PC-3 (cell line): ENCODE data around the gene ETV6. TPM values are rescaled to one million over a fixed set of nuclear protein-coding genes. Genes with fewer than 3 reads are reported as not detected.

ENCODE experiments used
- ATAC-seq: fragments of 200-7000 bp; cut with Tn5 transposase; 2 replicates; pipeline ENCODE4 v1.9.1; 2020; ENCODE audit warnings: mild to moderate bottlenecking, moderate library complexity
- BruUV-seq: library from RNA; stranded (reverse); fragments of 400-500 nt; replicated peaks from 2 replicates; lab custom pipeline; 2021; lab: Mats Ljungman, UMichigan
- CTCF ChIA-PET: fragments of 300-600 bp; sonication (Branson Sonifier 250); formaldehyde crosslinking; loops from one replicate; lab custom pipeline; 2022; ENCODE audit warnings: antibody characterized with exemption; lab: Charles Lee
- POLR2A ChIA-PET: fragments of 300-600 bp; sonication (Branson Sonifier 250); formaldehyde crosslinking; loops from one replicate; lab custom pipeline; 2022; ENCODE audit warnings: antibody characterized with exemption; ENCODE audit not compliant: unreplicated experiment; lab: Charles Lee
- DNase-seq: peaks from one replicate; pipeline ENCODE4 v3.0.0-alpha.2; 2015
- H2AFZ ChIP-seq: fragments of 300-600 bp; sonication (generic); 2 replicates; pipeline ENCODE4 v1.6.0; 2016; ENCODE audit warnings: antibody characterized with exemption, low read length
- H3F3A ChIP-seq: fragments of 300-600 bp; sonication (generic); one replicate; pipeline ENCODE4 v1.6.0; 2017; ENCODE audit warnings: antibody characterized with exemption, low read length, control low read depth, mild to moderate bottlenecking; ENCODE audit not compliant: unreplicated experiment
- H3K27ac ChIP-seq: fragments of 300-600 bp; sonication (generic); 2 replicates; pipeline ENCODE4 v1.5.1; 2016; ENCODE audit warnings: mild to moderate bottlenecking, low read length
- H3K27me3 ChIP-seq: fragments of 300-600 bp; sonication (generic); 2 replicates; pipeline ENCODE4 v1.6.1; 2016; ENCODE audit warnings: low read length, mixed read lengths
- H3K36me3 ChIP-seq: fragments of 300-600 bp; sonication (generic); 2 replicates; pipeline ENCODE4 v1.6.1; 2016; ENCODE audit warnings: low read depth, mixed run types, low read length, mixed read lengths
- H3K4me1 ChIP-seq: fragments of 300-600 bp; sonication (generic); 2 replicates; pipeline ENCODE4 v1.5.1; 2016; ENCODE audit warnings: low read length; ENCODE audit not compliant: insufficient read depth
- H3K4me2 ChIP-seq: fragments of 300-600 bp; sonication (generic); 2 replicates; pipeline ENCODE4 v1.6.0; 2016; ENCODE audit warnings: low read length
- H3K4me3 ChIP-seq: fragments of 300-600 bp; sonication (generic); 2 replicates; pipeline ENCODE4 v1.5.1; 2016; ENCODE audit warnings: mild to moderate bottlenecking, low read length, mixed read lengths
- H3K79me2 ChIP-seq: fragments of 300-600 bp; sonication (generic); 2 replicates; pipeline ENCODE4 v1.6.1; 2017; ENCODE audit warnings: low read length, mixed read lengths
- H3K9ac ChIP-seq: fragments of 300-600 bp; sonication (generic); 2 replicates; pipeline ENCODE4 v1.6.0; 2016; ENCODE audit warnings: mild to moderate bottlenecking, low read length
- H3K9me2 ChIP-seq: fragments of 300-600 bp; sonication (generic); replicated peaks from 2 replicates; pipeline ENCODE4 v1.6.1; 2016; ENCODE audit warnings: mixed run types, low read length, mixed read lengths
- H3K9me3 ChIP-seq: fragments of 300-600 bp; sonication (generic); 2 replicates; pipeline ENCODE4 v1.6.1; 2016; ENCODE audit warnings: low read length, mixed read lengths
- H4K20me1 ChIP-seq: fragments of 300-600 bp; sonication (generic); 2 replicates; pipeline ENCODE4 v1.6.1; 2016; ENCODE audit warnings: low read length, mixed read lengths
- CTCF ChIP-seq: fragments of 300-600 bp; sonication (generic); conservative IDR thresholded peaks from 2 replicates; pipeline ENCODE4 v1.5.1; 2017; ENCODE audit warnings: antibody characterized with exemption, low read depth, mild to moderate bottlenecking, low read length
- EZH2 ChIP-seq: fragments of 300-600 bp; sonication (generic); IDR thresholded peaks from one replicate; pipeline ENCODE4 v1.6.1; 2017; ENCODE audit warnings: antibody characterized with exemption, mild to moderate bottlenecking, low read length; ENCODE audit not compliant: unreplicated experiment
- EZH2phosphoT487 ChIP-seq: fragments of 300-600 bp; sonication (generic); IDR thresholded peaks from 2 replicates; pipeline ENCODE4 v1.6.1; 2018; ENCODE audit warnings: mild to moderate bottlenecking, antibody characterized with exemption, low read length, borderline replicate concordance
- intact Hi-C: fragments of 100-400 bp; cut with micrococcal nuclease; formaldehyde crosslinking; loops from 2 replicates; pipeline ENCODE4 v1.9.0; 2023
- total RNA-seq: library from RNA; depleted of rRNA; stranded (reverse); fragments of >200 nt; gene quantifications from 2 replicates; pipeline ENCODE4 v1.2.3, GENCODE V29; 2014

The ETV6 gene
- total RNA-seq, 1 experiment from 2014 or later, result 5.0 TPM

- H3K27ac ChIP-seq, result no peak overlapping the region
- no peaks in the 10 kb centered on the region for H4K20me1 ChIP-seq
- H3K9me3 ChIP-seq, result no peaks in the 10 kb centered on the region
- H3K4me3 ChIP-seq, result no peak overlapping the region
- H2AFZ ChIP-seq, result no peak overlapping the region
- no peaks in the 10 kb centered on the region for H3K9me2 ChIP-seq
- peaks cover 16% of the 10 kb centered on the region for H3K4me1 ChIP-seq
- intact Hi-C loops, result no loop called here
- BruUV-seq, result no TSS peak
- DNase-seq, result no peak
- H3K79me2 ChIP-seq, result no peaks in the 10 kb centered on the region
- ChIA-PET POLR2A (no interaction called here), CTCF (no interaction called here)
- no peaks in the 10 kb centered on the region for H3F3A ChIP-seq
- H3K9ac ChIP-seq, result no peak overlapping the region
- no peak for ATAC-seq
- H3K27me3 ChIP-seq, result no peaks in the 10 kb centered on the region
- no peak for TF ChIP-seq CTCF
- no peak for TF ChIP-seq EZH2
- TF ChIP-seq EZH2phosphoT487, result no peak
- no peak overlapping the region for H3K4me2 ChIP-seq
- no peaks in the 10 kb centered on the region for H3K36me3 ChIP-seq
Measured at GRCh38 chr12:11718105-11718504, 68.6 kb downstream of the ETV6 start.

GRCh38 chr12:11718768-11719253, 69.3 kb downstream of the ETV6 start:
- Histone ChIP-seq H3K9me2 (no peaks in the 10 kb centered on the region), H3K36me3 (no peaks in the 10 kb centered on the region), H3K79me2 (no peaks in the 10 kb centered on the region), H3K4me1 (peaks cover 16% of the 10 kb centered on the region), H3K27ac (peak overlapping the region; percentile 31; the same call in 1 of the 2 replicates), H3K4me3 (no peak overlapping the region), H4K20me1 (no peaks in the 10 kb centered on the region), H2AFZ (no peak overlapping the region), H3K27me3 (no peaks in the 10 kb centered on the region), H3F3A (no peaks in the 10 kb centered on the region), H3K9me3 (no peaks in the 10 kb centered on the region), H3K4me2 (no peak overlapping the region), H3K9ac (no peak overlapping the region)
- TF ChIP-seq EZH2phosphoT487 (no peak), EZH2 (no peak)
- BruUV-seq, result no TSS peak
- peak; percentile 30 for DNase-seq
- ChIA-PET POLR2A (no interaction called here), CTCF (interaction anchor here (1.0 kb wide), 1 partner anchor 314 kb away, joined by 3 read pairs; no protein-coding TSS in a partner anchor)
- intact Hi-C loops, result no loop called here
- peak; percentile 37 for ATAC-seq

GRCh38 chr12:11719678-11720099, 70.2 kb downstream of the ETV6 start:
- peak; percentile 86 for ATAC-seq

More at GRCh38 chr12:11719678-11720099, 70.2 kb downstream of the ETV6 start:
- no peaks in the 10 kb centered on the region for H3K27me3 ChIP-seq
- H3K9me3 ChIP-seq, result no peaks in the 10 kb centered on the region
- H3K4me2 ChIP-seq, result no peak overlapping the region
- no peaks in the 10 kb centered on the region for H3K79me2 ChIP-seq
- H4K20me1 ChIP-seq, result no peaks in the 10 kb centered on the region
- H3F3A ChIP-seq, result no peaks in the 10 kb centered on the region
- intact Hi-C loops, result no loop called here
- ChIA-PET POLR2A (no interaction called here), CTCF (interaction anchor here (1.0 kb wide), 1 partner anchor 313 kb away, joined by 3 read pairs; no protein-coding TSS in a partner anchor)
- BruUV-seq, result no TSS peak
- H2AFZ ChIP-seq, result no peak overlapping the region
- H3K36me3 ChIP-seq, result no peaks in the 10 kb centered on the region
- peak overlapping the region; percentile 31 for H3K27ac ChIP-seq
- no peak overlapping the region for H3K4me3 ChIP-seq
- peak; percentile 71 for DNase-seq
- TF ChIP-seq EZH2, result no peak
- no peak for TF ChIP-seq EZH2phosphoT487
- TF ChIP-seq CTCF, result no peak
- no peaks in the 10 kb centered on the region for H3K9me2 ChIP-seq
- peaks cover 16% of the 10 kb centered on the region for H3K4me1 ChIP-seq
- H3K9ac ChIP-seq, result no peak overlapping the region
